HEK293 (cell line): ENCODE measurements around the gene LRRC75A.

Experiments
- CTCF ChIA-PET: fragments of 350-600 bp; formaldehyde crosslinking; extraction: SDS; loops from one replicate; lab custom pipeline; 2021; ENCODE audit warnings: antibody characterized with exemption; lab: Yijun Ruan, JAX
- POLR2A ChIA-PET: fragments of 300-600 bp; formaldehyde crosslinking; extraction: SDS; loops from one replicate; lab custom pipeline; 2020; ENCODE audit warnings: antibody characterized with exemption, inconsistent platforms; lab: Yijun Ruan, JAX
- H3K27ac ChIP-seq: fragments of 200-500 bp; sonication (Bioruptor generic); 2 replicates; pipeline ENCODE4 v1.5.1; 2014; ENCODE audit warnings: low read depth, low read length, control low read depth, inconsistent platforms; ENCODE audit errors: extremely low read depth
- H3K36me3 ChIP-seq, 2 experiments: fragments of 200-500 bp in 1 of 2; sonication (Bioruptor generic) in 1 of 2; 1 replicate in 1 of 2; 2 replicates in 1 of 2; pipeline ENCODE4 v1.5.1; 2014 to 2017; ENCODE audit warnings: inconsistent platforms in 2 of 2, low read length in 2 of 2; ENCODE audit not compliant: control insufficient read depth in 2 of 2, insufficient read depth in 1 of 2
- H3K4me1 ChIP-seq: fragments of 200-500 bp; sonication (Bioruptor generic); 2 replicates; pipeline ENCODE4 v1.5.1; 2014; ENCODE audit warnings: mild to moderate bottlenecking, low read length, inconsistent platforms; ENCODE audit not compliant: control insufficient read depth, insufficient read depth
- H3K4me3 ChIP-seq: 2 replicates; pipeline ENCODE4 v1.5.1; 2011; ENCODE audit warnings: low read depth, mild to moderate bottlenecking, control low read depth, low read length, moderate library complexity
- H3K9me3 ChIP-seq: fragments of 200-500 bp; sonication (Bioruptor generic); 2 replicates; pipeline ENCODE4 v1.5.1; 2014; ENCODE audit warnings: low read depth, low read length, inconsistent platforms; ENCODE audit not compliant: control insufficient read depth, insufficient read depth
- GLIS1 ChIP-seq: fragments of 450-650 bp; formaldehyde crosslinking; IDR thresholded peaks from 2 replicates; pipeline ENCODE4 v1.5.1; 2016; ENCODE audit warnings: missing biosample characterization, missing genetic modification characterization
- OSR2 ChIP-seq: fragments of 450-650 bp; formaldehyde crosslinking; IDR thresholded peaks from 2 replicates; pipeline ENCODE4 v1.5.1; 2016; ENCODE audit warnings: missing biosample characterization, missing genetic modification characterization
- SCRT2 ChIP-seq: fragments of 450-650 bp; formaldehyde crosslinking; IDR thresholded peaks from 2 replicates; pipeline ENCODE4 v1.5.1; 2016; ENCODE audit warnings: missing biosample characterization, missing genetic modification characterization
- ZBTB11 ChIP-seq: fragments of 450-650 bp; formaldehyde crosslinking; conservative IDR thresholded peaks from 2 replicates; pipeline ENCODE4 v1.5.1; 2016; ENCODE audit warnings: low read depth, missing biosample characterization, missing genetic modification characterization
- ZIC2 ChIP-seq: fragments of 450-650 bp; formaldehyde crosslinking; IDR thresholded peaks from 2 replicates; pipeline ENCODE4 v1.5.1; 2016; ENCODE audit warnings: missing biosample characterization, missing genetic modification characterization
- ZNF140 ChIP-seq: fragments of 450-650 bp; formaldehyde crosslinking; IDR thresholded peaks from 2 replicates; pipeline ENCODE4 v1.5.1; 2016; ENCODE audit warnings: missing biosample characterization, missing genetic modification characterization
- ZNF174 ChIP-seq: fragments of 450-650 bp; formaldehyde crosslinking; IDR thresholded peaks from 2 replicates; pipeline ENCODE4 v1.5.0; 2017; ENCODE audit warnings: missing biosample characterization, mild to moderate bottlenecking, missing genetic modification characterization
- ZNF248 ChIP-seq: fragments of 450-650 bp; formaldehyde crosslinking; IDR thresholded peaks from 2 replicates; pipeline ENCODE4 v1.5.1; 2017; ENCODE audit warnings: missing biosample characterization, missing genetic modification characterization
- ZNF341 ChIP-seq: fragments of 450-650 bp; formaldehyde crosslinking; IDR thresholded peaks from 2 replicates; pipeline ENCODE4; 2016; ENCODE audit warnings: low read depth, missing biosample characterization, missing genetic modification characterization
- ZNF416 ChIP-seq: fragments of 450-650 bp; formaldehyde crosslinking; IDR thresholded peaks from 2 replicates; pipeline ENCODE4 v1.5.1; 2016; ENCODE audit warnings: missing biosample characterization, missing genetic modification characterization
- ZNF560 ChIP-seq: fragments of 450-650 bp; formaldehyde crosslinking; IDR thresholded peaks from 2 replicates; pipeline ENCODE4 v1.5.1; 2017; ENCODE audit warnings: missing biosample characterization, missing genetic modification characterization, borderline replicate concordance
- ZNF621 ChIP-seq: fragments of 450-650 bp; formaldehyde crosslinking; IDR thresholded peaks from 2 replicates; pipeline ENCODE4 v1.5.1; 2017; ENCODE audit warnings: missing biosample characterization, missing genetic modification characterization
- ZNF626 ChIP-seq: fragments of 450-650 bp; sonication (Bioruptor Pico); formaldehyde crosslinking; IDR thresholded peaks from 2 replicates; pipeline ENCODE4 v1.5.1; 2018; ENCODE audit warnings: missing biosample characterization, missing genetic modification characterization, inconsistent platforms
- ZNF660 ChIP-seq: fragments of 450-650 bp; IDR thresholded peaks from 2 replicates; pipeline ENCODE4 v1.5.1; 2018; ENCODE audit warnings: missing biosample characterization, mild to moderate bottlenecking, missing genetic modification characterization
- ZNF768 ChIP-seq: fragments of 450-650 bp; formaldehyde crosslinking; IDR thresholded peaks from 2 replicates; pipeline ENCODE4 v1.5.1; 2018; ENCODE audit warnings: missing biosample characterization, mild to moderate bottlenecking, missing genetic modification characterization
- ZNF791 ChIP-seq: fragments of 450-650 bp; formaldehyde crosslinking; IDR thresholded peaks from 2 replicates; pipeline ENCODE4 v1.5.1; 2016; ENCODE audit warnings: missing biosample characterization, missing genetic modification characterization
- ZNF792 ChIP-seq: fragments of 450-650 bp; formaldehyde crosslinking; IDR thresholded peaks from 2 replicates; pipeline ENCODE4 v1.5.1; 2016; ENCODE audit warnings: missing biosample characterization, missing genetic modification characterization
- ZSCAN5A ChIP-seq: fragments of 450-650 bp; formaldehyde crosslinking; IDR thresholded peaks from 2 replicates; pipeline ENCODE4 v1.5.1; 2016; ENCODE audit warnings: missing biosample characterization, missing genetic modification characterization
- TF ChIP-seq, protein P1 (sequence below): fragments of 450-650 bp; IDR thresholded peaks from 2 replicates; pipeline ENCODE4 v1.5.1; 2018; ENCODE audit warnings: missing biosample characterization, mild to moderate bottlenecking, missing genetic modification characterization
- TF ChIP-seq, protein P2 (sequence below): fragments of 450-650 bp; formaldehyde crosslinking; IDR thresholded peaks from 2 replicates; pipeline ENCODE4 v1.5.1; 2016; ENCODE audit warnings: missing biosample characterization, missing genetic modification characterization

LRRC75A gene

GRCh38 chr17:16422416-16422815 lies 69.6 kb downstream of the LRRC75A start:
- H3K4me1 ChIP-seq = peaks cover 11% of the 10 kb centered on the region; the same call in 1 of the 2 replicates
- no peak overlapping the region for H3K4me3 ChIP-seq
- H3K27ac ChIP-seq = no peak overlapping the region
- H3K9me3 ChIP-seq = no peaks in the 10 kb centered on the region
- ChIA-PET POLR2A (interaction anchor here (0.7 to 2.4 kb wide), 2 partner anchors 16 to 231 kb away, joined by 5 to 14 read pairs; partner anchors contain the start of gene ZNF624), CTCF (interaction anchor here (0.7 to 2.1 kb wide), 2 partner anchors 56 to 59 kb away, joined by 3 to 7 read pairs; no protein-coding TSS in a partner anchor)
- TF ChIP-seq ZNF621 (no peak), ZNF792 (tag by site-specific recombination) (no peak), ZNF248 (no peak), ZNF660 (tag by site-specific recombination) (no peak)
- H3K36me3 ChIP-seq = no peaks in the 10 kb centered on the region

GRCh38 chr17:16419929-16420271 lies 72.1 kb downstream of the LRRC75A start:
- Histone ChIP-seq H3K9me3 (no peaks in the 10 kb centered on the region), H3K4me3 (no peak overlapping the region), H3K4me1 (peaks cover 11% of the 10 kb centered on the region; the same call in 1 of the 2 replicates), H3K27ac (no peak overlapping the region), H3K36me3 (no peaks in the 10 kb centered on the region)
- ChIA-PET CTCF (interaction anchor here (1.3 to 2.7 kb wide), 2 partner anchors 19 to 56 kb away, joined by 8 to 11 read pairs; no protein-coding TSS in a partner anchor), POLR2A (interaction anchor here (0.8 to 4.2 kb wide), 5 partner anchors 8 to 116 kb away, joined by 3 to 25 read pairs (median 8); partner anchors contain the start of gene UBB)
- TF ChIP-seq ZNF174 (tag by site-specific recombination) (no peak), SCRT2 (no peak), ZNF626 (tag by site-specific recombination) (no peak), ZNF560 (tag by site-specific recombination) (no peak), ZNF791 (tag by site-specific recombination) (no peak), ZBTB11 (no peak), ZNF140 (tag by site-specific recombination) (no peak)

DNA sequence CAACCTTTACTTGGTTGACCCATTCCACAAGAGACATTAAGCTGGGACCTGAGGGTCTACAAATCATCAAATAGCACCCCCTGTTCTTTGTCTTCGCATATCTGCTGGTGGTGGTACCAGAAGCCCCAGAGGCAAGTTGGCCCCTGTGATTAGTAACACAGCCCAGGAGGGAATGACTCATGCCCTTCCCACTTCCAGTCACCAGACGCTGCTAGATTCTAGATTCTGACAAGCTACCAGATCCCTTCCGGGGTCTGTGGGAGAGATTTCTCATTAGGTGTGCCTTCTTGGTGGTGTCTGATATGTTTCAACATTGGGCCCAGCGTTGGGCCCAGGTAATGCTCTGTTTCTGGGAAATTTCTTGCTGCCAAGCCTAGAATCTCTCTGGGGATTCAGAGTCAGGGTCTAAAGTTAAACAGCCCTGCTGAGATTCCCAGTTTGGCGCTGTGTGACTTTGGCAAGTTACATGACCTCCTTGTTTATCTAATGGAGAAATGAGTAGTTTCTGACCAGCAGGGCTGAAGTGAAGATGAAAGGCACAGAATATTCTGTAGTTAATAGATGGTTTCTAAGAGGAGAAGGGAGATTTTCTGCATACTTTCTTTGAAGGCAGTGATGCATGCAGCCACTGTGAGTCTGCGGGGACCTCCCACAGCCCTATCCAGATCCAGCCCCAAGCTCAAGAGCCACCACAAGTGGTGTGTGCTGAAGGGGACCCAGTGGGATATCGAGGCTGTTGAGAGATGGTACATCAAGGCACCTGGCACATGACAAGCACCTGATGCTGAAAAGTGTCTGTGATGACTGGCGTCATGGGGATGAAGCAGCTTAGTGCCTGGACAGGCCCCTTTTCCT lies 72.7 kb downstream of the LRRC75A start:
- Histone ChIP-seq H3K27ac (peak overlapping the region; percentile 4; the same call in 1 of the 2 replicates), H3K36me3 (no peaks in the 10 kb centered on the region), H3K9me3 (no peaks in the 10 kb centered on the region), H3K4me1 (peaks cover 11% of the 10 kb centered on the region; the same call in 1 of the 2 replicates), H3K4me3 (no peak overlapping the region)
- ChIA-PET POLR2A (interaction anchor here (0.5 to 4.2 kb wide), 8 partner anchors 8 to 117 kb away, joined by 3 to 25 read pairs (median 5); partner anchors contain the start of gene UBB), CTCF (interaction anchor here (0.6 to 2.7 kb wide), 7 partner anchors 9 to 170 kb away, joined by 5 to 11 read pairs (median 8); no protein-coding TSS in a partner anchor)
- 0 out of 2 replicates have a peak, but pooled peaks have one; percentile 27 for TF ChIP-seq ZNF768 (tag by site-specific recombination)
- peak; percentile 69 for TF ChIP-seq GLIS1
- TF ChIP-seq ZNF341 (tag by site-specific recombination) = peak; percentile 63
- TF ChIP-seq ZNF792 (tag by site-specific recombination) = no peak
- no peak for TF ChIP-seq ZSCAN5A (tag by site-specific recombination)
- no peak for TF ChIP-seq ZNF416 (tag by site-specific recombination)
- TF ChIP-seq, protein P1, sequence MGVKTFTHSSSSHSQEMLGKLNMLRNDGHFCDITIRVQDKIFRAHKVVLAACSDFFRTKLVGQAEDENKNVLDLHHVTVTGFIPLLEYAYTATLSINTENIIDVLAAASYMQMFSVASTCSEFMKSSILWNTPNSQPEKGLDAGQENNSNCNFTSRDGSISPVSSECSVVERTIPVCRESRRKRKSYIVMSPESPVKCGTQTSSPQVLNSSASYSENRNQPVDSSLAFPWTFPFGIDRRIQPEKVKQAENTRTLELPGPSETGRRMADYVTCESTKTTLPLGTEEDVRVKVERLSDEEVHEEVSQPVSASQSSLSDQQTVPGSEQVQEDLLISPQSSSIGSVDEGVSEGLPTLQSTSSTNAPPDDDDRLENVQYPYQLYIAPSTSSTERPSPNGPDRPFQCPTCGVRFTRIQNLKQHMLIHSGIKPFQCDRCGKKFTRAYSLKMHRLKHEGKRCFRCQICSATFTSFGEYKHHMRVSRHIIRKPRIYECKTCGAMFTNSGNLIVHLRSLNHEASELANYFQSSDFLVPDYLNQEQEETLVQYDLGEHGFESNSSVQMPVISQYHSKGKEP = peak; percentile 61
- TF ChIP-seq ZIC2 (tag by site-specific recombination) = peak; percentile 94
- TF ChIP-seq, protein P2, sequence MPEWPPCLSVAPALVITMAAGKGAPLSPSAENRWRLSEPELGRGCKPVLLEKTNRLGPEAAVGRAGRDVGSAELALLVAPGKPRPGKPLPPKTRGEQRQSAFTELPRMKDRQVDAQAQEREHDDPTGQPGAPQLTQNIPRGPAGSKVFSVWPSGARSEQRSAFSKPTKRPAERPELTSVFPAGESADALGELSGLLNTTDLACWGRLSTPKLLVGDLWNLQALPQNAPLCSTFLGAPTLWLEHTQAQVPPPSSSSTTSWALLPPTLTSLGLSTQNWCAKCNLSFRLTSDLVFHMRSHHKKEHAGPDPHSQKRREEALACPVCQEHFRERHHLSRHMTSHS (tag by site-specific recombination) = no peak
- peak; percentile 79 for TF ChIP-seq OSR2
